K562 (cell line): ENCODE measurements around the gene NAA80. TPM values are rescaled to one million over a fixed set of nuclear protein-coding genes. Genes with fewer than 3 reads are reported as not detected.

Source experiments
- ATAC-seq: fragments of 200-7000 bp; cut with Tn5 transposase; 3 replicates; pipeline ENCODE4 v1.9.1; 2020; ENCODE audit warnings: moderate library complexity
- BruUV-seq: library from RNA; stranded (reverse); fragments of 400-500 nt; replicated peaks from 2 replicates; lab custom pipeline; 2021; lab: Mats Ljungman, UMichigan
- CTCF ChIA-PET: fragments of 300-600 bp; formaldehyde crosslinking; extraction: SDS; loops from one replicate; lab custom pipeline; 2021; ENCODE audit warnings: low intra/inter-chr PET ratio; lab: Yijun Ruan, JAX
- POLR2A ChIA-PET: fragments of 300-600, 350-650 bp; sonication (Branson Sonifier 250); formaldehyde crosslinking; extraction: SDS; loops from one replicate; lab custom pipeline; 2021; ENCODE audit warnings: antibody characterized with exemption, inconsistent platforms; lab: Yijun Ruan, JAX
- DNase-seq, 4 experiments: peaks; one replicate each; pipeline versions ENCODE4 v3.0.0 to v3.0.0-alpha.2; 2011 to 2018; ENCODE audit warnings: low spot score in 3 of 4, mixed read lengths in 3 of 4; ENCODE audit errors: extremely low read depth in 1 of 4
- FAIRE-seq: peaks from 2 replicates; lab custom pipeline; 2011; peaks lifted over from hg19 to GRCh38; lab: Jason Lieb, UNC
- H2AFZ ChIP-seq: 2 replicates; pipeline ENCODE4 v1.6.0; 2011; ENCODE audit warnings: low read depth, low read length, control low read depth, inconsistent platforms
- H3K27ac ChIP-seq: fragments of 200-600 bp; 3 replicates; pipeline ENCODE4 v1.8.0; 2011; ENCODE audit warnings: low read depth, mild to moderate bottlenecking, control low read depth, inconsistent platforms, low read length, moderate library complexity, mixed read lengths; ENCODE audit errors: extremely low read depth
- H3K27me3 ChIP-seq, 2 experiments: fragments of 300-600 bp in 1 of 2; 2 replicates in 1 of 2; 3 replicates in 1 of 2; pipeline versions ENCODE4 v1.6.0 to v1.8.0; 2011; ENCODE audit warnings: inconsistent platforms in 2 of 2, low read length in 2 of 2, mild to moderate bottlenecking in 1 of 2, mixed read lengths in 1 of 2, moderate library complexity in 1 of 2; ENCODE audit not compliant: control insufficient read depth in 2 of 2, insufficient read depth in 2 of 2
- H3K36me3 ChIP-seq: fragments of 300-600 bp; 3 replicates; pipeline ENCODE4 v1.8.0; 2011; ENCODE audit warnings: mild to moderate bottlenecking, low read length, inconsistent platforms; ENCODE audit not compliant: control insufficient read depth, insufficient read depth
- H3K4me1 ChIP-seq, 2 experiments: fragments of 200-600 bp in 1 of 2; replicated peaks in 1 of 2; 2 replicates in 1 of 2; 3 replicates in 1 of 2; pipeline versions ENCODE4 v1.5.1 to v1.8.0; 2011; ENCODE audit warnings: inconsistent platforms in 2 of 2, low read length in 2 of 2, mild to moderate bottlenecking in 1 of 2, mixed read lengths in 1 of 2, moderate library complexity in 1 of 2; ENCODE audit not compliant: control insufficient read depth in 2 of 2, insufficient read depth in 2 of 2
- H3K4me2 ChIP-seq: 2 replicates; pipeline ENCODE4 v1.6.1; 2011; ENCODE audit warnings: low read length, control low read depth, inconsistent platforms, mixed read lengths; ENCODE audit not compliant: insufficient read depth
- H3K4me3 ChIP-seq: fragments of 200-600 bp; sonication (generic), shearing (Covaris generic); 2 replicates; pipeline ENCODE4 v1.5.1; 2016; ENCODE audit warnings: control low read depth, inconsistent platforms
- H3K79me2 ChIP-seq: fragments of 200-600 bp; 3 replicates; pipeline ENCODE4 v1.8.0; 2011; ENCODE audit warnings: low read length, inconsistent platforms; ENCODE audit not compliant: control insufficient read depth, insufficient read depth
- H3K9ac ChIP-seq, 2 experiments: 2 replicates each; pipeline versions ENCODE4 v1.6.0 to v1.6.1; 2011; ENCODE audit warnings: low read depth in 2 of 2, low read length in 2 of 2, control low read depth in 1 of 2, inconsistent platforms in 1 of 2, mild to moderate bottlenecking in 1 of 2, mixed read lengths in 1 of 2; ENCODE audit not compliant: insufficient read depth in 1 of 2
- H3K9me1 ChIP-seq: one replicate; pipeline ENCODE4 v1.6.0; 2011; ENCODE audit warnings: inconsistent platforms, mild to moderate bottlenecking, low read length, moderate library complexity; ENCODE audit not compliant: control insufficient read depth, insufficient read depth
- H3K9me3 ChIP-seq: replicated peaks from 2 replicates; pipeline ENCODE4 v1.5.1; 2011; ENCODE audit warnings: low read depth, low read length, inconsistent platforms; ENCODE audit not compliant: control insufficient read depth, insufficient read depth
- H4K20me1 ChIP-seq: replicated peaks from 2 replicates; pipeline ENCODE4 v1.6.1; 2011; ENCODE audit warnings: low read length, inconsistent platforms, mixed read lengths; ENCODE audit not compliant: control insufficient read depth, insufficient read depth
- VEZF1 ChIP-seq: fragments of 200-800 bp; sonication (Bioruptor generic); IDR thresholded peaks from 2 replicates; pipeline ENCODE4 v1.6.1; 2017; ENCODE audit warnings: missing genetic modification characterization, missing compliant biosample characterization
- ZNF57 ChIP-seq: fragments of 450-650 bp; formaldehyde crosslinking; IDR thresholded peaks from 2 replicates; pipeline ENCODE4 v1.4.0; 2020; ENCODE audit warnings: mild to moderate bottlenecking, moderate library complexity
- ZNF740 ChIP-seq, 3 experiments: fragments of 200-800 bp in 1 of 3; sonication (Bioruptor generic) in 1 of 3; sonication (generic) in 1 of 3; formaldehyde crosslinking in 1 of 3; IDR thresholded peaks; 2 replicates each; pipeline versions ENCODE4 v1.6.1 to v1.8.0; 2016 to 2022; ENCODE audit warnings: mild to moderate bottlenecking in 2 of 3, missing compliant biosample characterization in 2 of 3, missing genetic modification characterization in 2 of 3, missing genetic modification reagents in 1 of 3
- WGBS: fragments of 100-300 bp; shearing (Covaris generic); methylation state at CpG from one replicate; pipeline ENCODE4 v1.1.6; 2016; ENCODE audit warnings: low coverage, mixed read lengths; ENCODE audit not compliant: insufficient coverage; ENCODE audit errors: missing lambda C conversion rate; 5-methylcytosine and 5-hydroxymethylcytosine counted together
- in situ Hi-C: fragments of 300-500 bp; cut with MboI; formaldehyde crosslinking; loops from 4 replicates; pipeline ENCODE4 v1.15.0; 2018; ENCODE audit warnings: inconsistent platforms, mixed read lengths
- intact Hi-C: fragments of 100-400 bp; cut with micrococcal nuclease; formaldehyde crosslinking; loops from 2 replicates; pipeline ENCODE4 v1.14.2; 2022
- polyA plus RNA-seq, 8 experiments: library from polyadenylated mRNA; depleted of rRNA in 4 of 8; stranded (reverse) in 5 of 8; unstranded in 3 of 8; fragments of >200 nt; fragmentation: Nextera tagmentation in 2 of 8; fragmentation: Illumina TruSeq in 1 of 8; extraction: Ambion mirVana in 2 of 8; extraction: Trizol in 1 of 8; gene quantifications; 2 replicates each; pipeline versions ENCODE4 v1.2.1 to v1.2.3, GENCODE V29; 2011 to 2014; ENCODE audit warnings: inconsistent platforms in 1 of 8, missing spikeins in 1 of 8
- total RNA-seq, 7 experiments: library from RNA; depleted of rRNA in 6 of 7; stranded (reverse); fragments of >200 nt in 6 of 7; fragmentation: Illumina TruSeq in 2 of 7; extraction: Trizol in 2 of 7; gene quantifications; 2 replicates each; pipeline versions ENCODE4 v1.2.1 to v1.2.3, GENCODE V29; 2011 to 2021; ENCODE audit warnings: low replicate concordance in 1 of 7

The NAA80 gene
- total and polyA plus RNA-seq, 9 of the 15 experiments (the other 6 are each of a cell fraction or from before 2014, with no cell fraction given): 0.82 to 24.0 (median 8.6) TPM

- in situ Hi-C loops: no loop called here
Observed at GRCh38 chr3:50264383-50264963, 34.7 kb downstream of the NAA80 start.

More at GRCh38 chr3:50264383-50264963, 34.7 kb downstream of the NAA80 start:
- Histone ChIP-seq H3K36me3 (no peaks in the 10 kb centered on the region), H3K9me3 (no peaks in the 10 kb centered on the region), H3K4me2 (no peak overlapping the region), H4K20me1 (no peaks in the 10 kb centered on the region)
- BruUV-seq: no TSS peak
- WGBS: 17% methylated on average over 4 of the region's 7 CpGs
- ATAC-seq (0 out of 3 replicates have a peak, but pooled peaks have one; percentile 11), FAIRE-seq (no peak), DNase-seq (peak in 2 of 4 experiments; percentile 43 to 47)
- TF ChIP-seq ZNF740 (CRISPR knock-in tag; IDR thresholded peaks at IDR 0.05) (no peak), ZNF740 (tag; IDR thresholded peaks at IDR 0.05) (0 out of 4 replicates have a peak, but pooled peaks of 1 of the 2 experiments have one; percentile 28), VEZF1 (CRISPR knock-in tag) (peak; percentile 48), ZNF57 (no peak)
- TF ChIP-seq, all 486 proteins: peak for 2
- Histone ChIP-seq H2AFZ (no peak overlapping the region), H3K27ac (no peak overlapping the region), H3K9me1 (no peaks in the 10 kb centered on the region), H3K4me1 (peaks cover 6 to 51% of the 10 kb centered on the region in 2 experiments; a peak in 4 of 5 replicates), H3K27me3 (no peaks in the 10 kb centered on the region), H3K4me3 (no peak overlapping the region), H3K79me2 (peaks cover 3% of the 10 kb centered on the region; the same call in 1 of the 3 replicates), H3K9ac (no peak overlapping the region; a peak in 1 of 4 replicates)
- CTCF ChIA-PET: no interaction called here
- intact Hi-C loops: no loop called here
- POLR2A ChIA-PET: interaction anchor here (0.6 to 1.5 kb wide), 4 partner anchors 14 to 335 kb away, joined by 3 read pairs; no protein-coding TSS in a partner anchor
